GM10847 (cell line): Measurements from ENCODE around the gene SNAI3.

Source experiments
- POLR2A ChIP-seq: IDR thresholded peaks from 2 replicates; pipeline ENCODE4 v1.6.1; 2011; ENCODE audit not compliant: insufficient read length; ENCODE audit errors: extremely low read depth

The SNAI3 gene

DNA sequence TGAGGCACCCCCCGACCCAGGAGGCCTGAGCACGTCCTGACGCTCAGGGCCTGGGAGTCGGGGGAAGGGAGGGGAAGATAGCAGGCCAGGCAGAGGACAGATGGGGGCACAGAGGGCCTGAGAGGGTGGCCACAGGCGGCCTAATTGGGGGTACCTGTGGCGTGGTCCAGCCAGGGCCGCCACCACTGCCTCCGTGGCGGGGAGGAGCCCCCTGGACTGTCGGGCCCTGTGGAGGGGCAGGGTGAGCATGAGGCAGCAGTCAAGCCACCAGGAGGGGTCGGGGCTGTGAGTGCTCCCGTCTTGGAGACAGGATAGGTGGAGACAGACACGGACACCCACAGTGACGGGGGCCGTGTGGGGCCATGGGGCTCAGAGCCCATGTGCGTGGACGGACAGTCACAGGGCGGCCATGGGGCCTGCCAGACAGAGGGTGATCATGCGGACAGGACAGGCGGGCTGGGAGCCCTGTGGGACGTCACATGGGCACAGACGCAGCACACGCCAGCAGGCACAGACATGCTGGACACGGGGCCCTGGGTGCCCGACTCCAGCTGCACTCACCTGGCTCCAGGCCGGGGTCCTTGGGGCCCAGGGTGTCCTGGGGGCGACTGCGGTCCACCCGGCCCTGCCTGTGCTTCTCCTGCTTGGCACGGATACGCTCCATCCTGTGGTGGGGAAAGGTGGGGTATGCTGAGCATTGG, 38.7 kb upstream of the SNAI3 start:
- no peak for TF ChIP-seq POLR2A

DNA sequence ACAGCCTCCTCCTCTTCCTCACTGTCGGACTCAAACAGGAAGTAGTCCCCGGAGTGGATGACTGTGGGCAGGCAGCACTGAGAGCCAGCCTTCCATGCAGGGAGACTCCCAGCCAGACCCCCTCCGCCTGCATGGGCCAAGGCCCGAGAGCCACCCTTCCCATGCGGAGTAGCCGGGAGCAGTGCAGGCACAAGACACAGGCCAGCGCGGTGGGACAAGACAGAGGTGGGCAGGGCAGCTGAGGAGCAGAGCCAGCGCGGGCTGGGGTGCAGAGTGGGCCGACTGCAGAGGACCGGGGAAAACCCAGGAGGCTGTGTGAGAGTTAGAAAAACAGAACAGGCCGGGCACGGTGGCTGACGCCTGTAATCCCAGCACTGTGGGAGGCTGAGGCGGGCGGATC, 37.6 kb upstream of the SNAI3 start:
- TF ChIP-seq POLR2A: no peak

DNA sequence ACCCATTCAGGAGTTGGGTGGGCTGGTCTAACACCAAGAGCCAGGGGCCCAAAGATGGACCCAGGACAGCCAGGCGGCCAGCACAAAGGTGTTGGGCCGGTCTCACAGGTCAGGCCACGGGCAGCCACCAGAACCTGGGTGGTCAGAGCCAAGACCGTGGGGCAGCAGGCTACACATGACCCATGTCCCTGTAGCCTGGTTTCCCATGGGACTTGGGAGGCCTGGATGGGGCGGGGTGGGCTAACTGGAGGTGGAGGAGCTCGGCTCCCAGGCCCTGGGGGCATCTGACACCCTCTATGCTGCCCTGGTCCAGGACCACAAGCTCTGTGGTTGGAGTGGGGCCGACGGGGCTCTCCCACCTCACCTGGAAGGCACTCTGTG, 37.2 kb upstream of the SNAI3 start:
- TF ChIP-seq POLR2A: no peak

DNA sequence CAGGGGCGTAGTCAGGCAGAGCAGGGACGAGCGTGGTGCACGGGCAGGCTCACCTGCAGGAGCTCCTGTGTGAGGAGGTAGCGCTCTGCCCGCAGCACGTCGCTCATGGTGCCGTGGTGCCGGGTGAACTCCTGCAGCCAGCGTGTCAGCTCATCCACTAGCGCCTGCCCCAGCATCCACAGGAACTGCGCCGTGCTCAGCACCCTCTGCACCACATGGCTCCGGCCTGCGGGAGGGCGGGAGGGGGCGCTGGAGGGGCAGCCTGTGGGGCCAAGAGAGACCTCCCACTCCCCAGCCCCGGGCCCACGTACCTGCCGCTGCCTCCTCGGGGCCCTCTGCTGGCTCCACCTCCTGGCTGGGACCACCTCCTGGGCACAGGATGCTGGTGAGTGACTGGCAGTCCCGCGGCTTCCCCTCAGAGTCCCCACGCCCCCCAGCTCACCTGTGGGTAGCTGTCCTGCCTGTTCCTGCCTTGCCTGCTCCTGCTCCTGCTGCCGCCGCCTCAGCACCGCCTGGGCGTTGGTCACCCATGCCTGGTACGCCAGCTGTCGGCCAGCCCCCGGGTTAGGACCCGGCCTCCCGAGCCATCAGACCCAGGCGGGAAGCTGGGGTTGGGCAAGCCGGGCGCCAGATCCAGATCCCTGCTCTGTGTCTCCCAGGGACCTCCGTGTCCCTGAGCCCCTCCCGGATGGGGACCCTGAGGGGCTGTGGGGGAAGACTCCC, 36.6 kb upstream of the SNAI3 start:
- TF ChIP-seq POLR2A: no peak

DNA sequence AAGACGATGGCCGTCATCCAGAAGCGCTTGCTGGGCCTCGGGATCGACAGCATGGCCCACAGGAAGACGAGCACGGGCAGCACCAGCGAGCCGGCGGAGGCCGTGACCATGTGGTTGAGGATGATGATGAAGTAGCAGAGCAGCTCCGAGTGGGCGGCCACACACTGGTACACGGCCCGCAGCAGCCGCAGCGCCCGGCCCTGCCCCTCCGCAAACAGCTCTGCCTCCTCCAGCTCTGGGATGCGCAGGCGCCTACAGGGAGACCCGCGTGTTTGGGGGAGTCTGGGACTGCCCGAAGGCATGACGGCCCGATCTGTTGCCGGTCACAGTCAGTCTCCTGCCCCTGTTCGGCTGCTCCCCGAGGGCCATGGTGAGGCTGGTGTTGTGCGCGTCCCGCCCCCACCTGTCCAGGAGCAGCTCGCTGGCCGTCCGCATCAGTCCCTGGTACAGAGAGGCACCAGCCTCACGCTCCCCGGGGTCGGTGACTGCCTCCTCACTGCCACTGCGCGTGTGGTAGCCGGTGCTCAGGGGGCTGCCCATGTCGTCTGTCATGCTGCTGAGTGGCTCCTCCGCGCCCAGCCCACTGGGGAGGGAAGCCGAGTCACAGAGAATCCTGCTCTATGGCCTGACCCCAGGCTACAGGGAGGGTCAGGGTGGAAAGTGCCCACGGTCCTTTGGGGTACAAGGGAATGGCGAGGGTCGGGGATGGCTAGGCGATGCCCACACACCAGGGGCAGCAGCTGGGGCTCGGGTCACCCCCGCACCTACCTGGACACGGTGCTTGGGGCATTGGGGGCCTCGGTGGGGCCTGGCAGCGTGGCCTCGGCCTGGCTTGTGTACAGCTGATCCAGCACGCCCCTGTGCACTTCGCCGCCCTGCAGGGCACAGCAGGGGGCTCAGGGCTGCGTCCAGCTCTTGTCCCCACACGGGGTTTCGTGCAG, 35.8 kb upstream of the SNAI3 start:
- no peak for TF ChIP-seq POLR2A

DNA sequence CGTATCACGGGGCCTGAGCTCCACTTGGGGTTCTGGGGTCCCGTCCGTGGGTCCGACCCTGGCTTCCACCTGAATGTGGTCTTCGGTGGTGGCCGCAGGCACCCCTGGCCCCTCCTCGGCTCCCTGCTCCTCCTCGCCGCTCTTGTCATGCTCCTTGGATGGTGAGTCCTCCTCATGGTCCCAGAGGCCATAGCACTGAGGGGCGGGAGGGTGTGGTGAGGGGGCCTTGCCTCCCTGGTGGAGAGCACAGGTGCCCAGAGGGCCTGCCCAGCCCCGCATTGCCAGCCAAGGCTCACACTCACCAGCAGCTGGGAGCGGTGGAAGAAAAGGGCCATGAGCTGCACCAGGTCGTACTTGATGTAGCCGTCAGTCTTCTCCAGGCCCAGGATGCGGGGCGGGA, 34.9 kb upstream of the SNAI3 start:
- TF ChIP-seq POLR2A: no peak

DNA sequence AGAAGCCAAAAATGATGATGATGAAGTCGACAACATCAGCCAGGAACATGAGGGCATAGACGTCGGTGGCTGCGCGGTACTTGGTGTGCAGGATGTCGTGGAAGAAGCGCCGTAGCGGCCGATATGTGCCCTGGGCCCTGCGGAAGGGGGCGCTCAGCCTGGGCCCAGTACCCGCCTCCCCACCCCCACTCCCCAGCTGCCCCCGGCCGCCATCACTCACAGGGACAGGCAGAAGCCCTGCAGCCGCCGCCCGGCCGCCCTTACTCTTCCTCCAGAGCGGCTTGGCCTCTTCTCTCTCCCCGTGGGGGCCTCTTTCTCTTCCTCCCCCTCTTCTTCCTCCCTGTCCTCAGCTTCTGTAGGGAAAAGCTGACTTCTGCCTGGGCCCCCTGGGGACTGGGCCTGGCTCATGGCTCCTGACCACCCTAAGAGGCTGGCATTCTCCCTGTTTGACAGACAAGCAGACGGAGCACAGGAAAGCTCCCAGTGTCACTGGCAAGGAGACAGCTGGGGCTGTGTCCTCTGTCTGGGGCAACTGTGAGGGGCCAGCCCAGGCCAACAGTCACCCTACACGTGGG, 34.2 kb upstream of the SNAI3 start:
- TF ChIP-seq POLR2A: no peak

DNA sequence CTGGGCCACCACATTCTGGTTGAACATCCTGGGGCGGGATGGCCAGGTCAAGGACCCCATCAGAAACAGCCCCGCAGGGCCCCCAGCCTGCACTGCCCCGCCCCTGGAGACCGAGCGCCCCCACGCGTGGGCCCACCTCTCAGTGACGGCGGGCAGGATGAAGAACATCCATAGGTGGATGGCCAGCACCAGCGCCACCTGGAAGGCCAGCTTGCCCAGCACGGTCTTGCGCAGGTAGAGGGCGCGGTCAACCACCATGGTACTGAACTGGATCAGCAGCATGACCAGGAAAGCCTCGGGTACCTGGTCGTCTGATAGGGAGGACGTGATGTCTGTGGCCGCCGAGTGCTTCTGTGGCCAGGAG, 33.6 kb upstream of the SNAI3 start:
- TF ChIP-seq POLR2A: no peak

DNA sequence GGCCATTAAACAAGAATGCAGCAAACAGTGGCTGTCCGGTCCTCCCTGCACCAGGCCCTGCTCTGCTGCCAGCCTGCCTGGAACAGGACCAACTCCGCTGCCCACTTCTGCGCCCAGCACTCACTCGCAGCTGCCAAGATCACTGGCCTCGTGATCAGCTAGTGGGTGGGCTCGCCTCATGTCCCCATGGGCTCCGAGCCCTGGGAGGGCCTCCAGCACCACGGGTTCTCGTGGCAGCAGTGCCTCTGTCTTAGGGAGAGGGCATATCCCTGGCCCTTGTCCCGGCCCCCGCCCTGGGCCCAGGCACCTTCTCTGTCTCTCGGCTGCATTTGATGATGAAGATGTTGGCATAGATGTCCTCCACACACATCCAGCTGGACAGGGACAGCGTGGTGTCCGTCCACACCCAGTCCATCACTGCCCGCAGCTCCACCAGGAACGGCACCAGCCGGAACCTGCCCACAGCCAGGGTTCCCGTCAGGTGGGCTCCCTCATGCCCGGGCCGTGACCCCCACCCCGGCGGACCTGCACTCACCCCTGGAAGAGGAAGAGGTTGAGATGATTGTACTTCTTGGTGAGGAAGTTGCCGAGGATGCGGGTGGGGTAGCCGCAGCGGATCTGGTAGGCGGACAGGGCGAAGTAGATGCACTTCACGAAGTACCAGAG, 33.1 kb upstream of the SNAI3 start:
- TF ChIP-seq POLR2A: no peak

DNA sequence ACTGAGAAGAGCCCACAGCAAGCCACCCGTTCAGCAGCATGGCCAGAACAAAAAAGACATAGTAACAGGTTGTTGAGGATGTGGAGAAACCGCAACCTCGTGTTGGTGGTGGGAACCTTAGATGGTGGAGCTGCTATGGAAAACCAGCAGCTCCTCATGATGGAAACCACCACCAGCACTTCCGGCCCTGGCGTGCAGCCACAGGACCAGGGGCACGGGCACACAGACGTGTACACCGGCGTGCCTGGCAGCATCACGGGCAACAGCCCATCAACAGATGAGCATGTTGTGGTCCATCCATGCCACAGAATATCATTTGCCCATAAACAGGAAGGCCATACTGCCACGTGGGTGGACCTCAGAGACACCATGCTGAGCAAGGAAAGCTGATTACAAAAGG, 31.9 kb upstream of the SNAI3 start:
- no peak for TF ChIP-seq POLR2A

DNA sequence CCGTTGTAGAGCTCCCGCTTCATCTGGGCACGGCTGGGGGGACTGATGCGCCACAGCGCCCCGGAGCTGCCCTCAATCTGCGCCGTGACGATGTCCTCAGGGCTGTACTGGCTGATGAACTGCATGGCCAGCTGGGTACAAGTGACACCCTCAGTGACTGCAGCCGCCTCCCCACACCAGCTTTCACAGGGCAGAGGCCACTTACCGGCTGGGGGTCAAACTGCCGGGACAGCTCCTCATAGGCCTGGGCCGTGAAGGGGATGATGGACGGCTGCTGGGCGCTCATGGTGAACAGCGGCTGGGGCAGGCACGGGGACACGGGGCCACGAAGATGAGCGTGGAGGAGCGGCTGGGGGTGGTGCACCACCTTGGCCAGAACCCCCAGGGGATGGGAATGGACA, 30.3 kb upstream of the SNAI3 start:
- TF ChIP-seq POLR2A: no peak

DNA sequence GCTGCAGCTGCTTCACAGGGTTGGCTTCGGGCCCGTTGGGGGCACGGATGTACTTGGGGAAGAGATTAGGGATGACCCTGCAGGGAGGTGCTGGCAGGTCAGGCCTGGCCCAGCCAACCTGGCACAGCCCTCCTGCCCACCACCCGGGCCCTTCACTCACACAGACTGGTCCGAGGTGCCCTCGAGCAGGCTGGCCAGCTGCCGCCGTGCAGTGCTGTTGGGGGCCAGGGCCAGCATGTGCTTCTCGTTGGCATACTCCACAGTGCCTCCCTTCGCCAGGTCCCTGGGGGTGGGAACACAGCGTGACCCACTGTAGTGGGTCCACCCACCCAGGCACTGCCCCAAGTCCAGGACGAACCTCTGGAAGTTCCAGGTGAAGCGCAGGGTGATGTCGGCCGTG, 29.9 kb upstream of the SNAI3 start:
- no peak for TF ChIP-seq POLR2A

DNA sequence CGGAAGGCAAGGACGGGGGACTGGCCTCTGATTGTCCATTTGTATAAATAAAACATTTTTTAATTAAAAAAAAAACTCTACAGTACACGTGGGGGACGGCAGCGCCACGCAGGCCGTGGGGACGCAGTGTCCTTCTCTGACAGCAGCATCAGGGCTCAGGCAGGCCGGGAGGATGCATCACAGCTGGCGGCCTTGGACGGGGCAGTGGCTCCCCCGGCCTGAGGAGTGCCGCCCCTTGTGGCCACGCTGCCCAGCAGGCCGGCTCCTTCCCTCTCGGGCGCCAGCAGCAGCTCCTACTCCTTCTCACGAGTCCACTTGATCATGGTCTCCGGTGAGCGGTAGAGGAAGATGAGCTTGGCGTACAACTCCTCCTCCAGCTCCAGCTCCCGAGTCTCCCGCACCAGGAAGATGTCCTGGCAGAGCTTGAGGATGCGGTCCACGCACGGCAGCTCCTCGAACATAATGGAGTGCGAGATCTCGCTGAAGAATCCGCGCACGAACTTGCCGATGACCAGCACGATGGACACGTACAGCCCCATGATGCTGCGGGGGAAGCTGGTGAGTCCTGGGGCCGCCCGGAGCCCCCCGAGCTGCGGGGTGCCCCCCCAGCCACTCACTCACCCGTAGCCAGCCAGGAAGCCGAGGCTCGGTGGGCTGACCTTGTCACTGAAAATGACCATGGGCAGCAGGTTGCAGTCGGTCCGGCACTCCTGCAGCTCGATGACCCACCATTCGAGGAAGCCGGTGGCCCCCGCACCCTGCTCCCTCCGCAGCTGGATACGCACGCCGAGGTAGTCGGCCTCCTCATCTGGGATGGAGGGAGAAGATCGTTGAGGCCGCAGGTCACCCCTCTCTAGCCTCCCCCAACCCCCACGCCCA, 29.2 kb upstream of the SNAI3 start:
- no peak for TF ChIP-seq POLR2A
